Loucy (cell line): ENCODE measurements around the gene MIS18BP1.

Source experiments
- H2AFZ ChIP-seq: fragments of 200-600 bp; sonication (generic); 2 replicates; pipeline ENCODE4 v1.6.0; 2016; ENCODE audit warnings: antibody characterized with exemption, mild to moderate bottlenecking, low read length, moderate library complexity
- H3F3A ChIP-seq: fragments of 200-600 bp; 2 replicates; pipeline ENCODE4 v1.6.0; 2016; ENCODE audit warnings: antibody characterized with exemption, low read depth, mild to moderate bottlenecking
- H3K27me3 ChIP-seq: fragments of 200-600 bp; sonication (generic); 2 replicates; pipeline ENCODE4 v1.6.1; 2014; ENCODE audit warnings: low read length, mild to moderate bottlenecking; ENCODE audit not compliant: insufficient read depth, poor library complexity, severe bottlenecking
- H3K36me3 ChIP-seq: fragments of 200-600 bp; sonication (generic); 2 replicates; pipeline ENCODE4 v1.6.1; 2016; ENCODE audit warnings: low read length; ENCODE audit not compliant: insufficient read depth
- H3K4me1 ChIP-seq: fragments of 200-600 bp; sonication (generic); 2 replicates; pipeline ENCODE4 v1.5.1; 2014; ENCODE audit warnings: low read length, mild to moderate bottlenecking; ENCODE audit not compliant: insufficient read depth, poor library complexity, severe bottlenecking
- H3K4me2 ChIP-seq: fragments of 200-600 bp; sonication (generic); 2 replicates; pipeline ENCODE4 v1.6.0; 2014; ENCODE audit warnings: antibody characterized with exemption, low read length, low read depth, mild to moderate bottlenecking; ENCODE audit not compliant: poor library complexity, severe bottlenecking
- H3K4me3 ChIP-seq: fragments of 200-600 bp; sonication (generic); 2 replicates; pipeline ENCODE4 v1.5.1; 2014; ENCODE audit warnings: low read length, mild to moderate bottlenecking, mixed read lengths; ENCODE audit not compliant: poor library complexity, severe bottlenecking
- H3K79me2 ChIP-seq: fragments of 200-600 bp; sonication (generic); 2 replicates; pipeline ENCODE4 v1.6.1; 2014; ENCODE audit warnings: low read length; ENCODE audit not compliant: insufficient read depth
- H3K9ac ChIP-seq: fragments of 200-600 bp; sonication (generic); 2 replicates; pipeline ENCODE4 v1.6.0; 2014; ENCODE audit warnings: mild to moderate bottlenecking, low read depth, low read length, moderate library complexity; ENCODE audit not compliant: poor library complexity, severe bottlenecking
- H3K9me2 ChIP-seq: fragments of 200-600 bp; sonication (generic); replicated peaks from 2 replicates; pipeline ENCODE4 v1.6.1; 2016; ENCODE audit warnings: low read depth, low read length, mixed read lengths
- H3K9me3 ChIP-seq: fragments of 200-600 bp; sonication (generic); 2 replicates; pipeline ENCODE4 v1.6.1; 2014; ENCODE audit warnings: mild to moderate bottlenecking, antibody characterized with exemption, low read length, low read depth; ENCODE audit not compliant: insufficient read depth
- H4K20me1 ChIP-seq: fragments of 200-600 bp; sonication (generic); 2 replicates; pipeline ENCODE4 v1.6.0; 2014; ENCODE audit warnings: antibody characterized with exemption, low read length, mild to moderate bottlenecking; ENCODE audit not compliant: insufficient read depth, poor library complexity, severe bottlenecking
- CTCF ChIP-seq: fragments of 200-600 bp; sonication (generic); conservative IDR thresholded peaks from 2 replicates; pipeline ENCODE4 v1.5.1; 2014; ENCODE audit warnings: mild to moderate bottlenecking, antibody characterized with exemption, low read length
- EZH2phosphoT487 ChIP-seq: fragments of 200-600 bp; IDR thresholded peaks from 2 replicates; pipeline ENCODE4 v1.6.1; 2018; ENCODE audit warnings: antibody characterized with exemption, mild to moderate bottlenecking, moderate library complexity, borderline replicate concordance

The MIS18BP1 gene

GRCh38 chr14:45181329-45181728, 71.7 kb downstream of the MIS18BP1 start:
- Histone ChIP-seq H3F3A (no peaks in the 10 kb centered on the region), H2AFZ (no peak overlapping the region), H3K9me2 (no peaks in the 10 kb centered on the region), H3K79me2 (no peaks in the 10 kb centered on the region), H3K9ac (no peak overlapping the region), H3K36me3 (no peaks in the 10 kb centered on the region; the same call in 1 of the 2 replicates), H3K4me1 (no peaks in the 10 kb centered on the region), H3K27me3 (no peaks in the 10 kb centered on the region), H3K9me3 (no peaks in the 10 kb centered on the region), H3K4me3 (no peak overlapping the region), H4K20me1 (no peaks in the 10 kb centered on the region), H3K4me2 (no peak overlapping the region)
- TF ChIP-seq EZH2phosphoT487 (no peak), CTCF (no peak)

- H3K9ac ChIP-seq = no peak overlapping the region
- H2AFZ ChIP-seq = no peak overlapping the region
- H3K79me2 ChIP-seq = no peaks in the 10 kb centered on the region
- no peaks in the 10 kb centered on the region; the same call in 1 of the 2 replicates for H3K36me3 ChIP-seq
- TF ChIP-seq CTCF (no peak), EZH2phosphoT487 (no peak)
- H3F3A ChIP-seq = no peaks in the 10 kb centered on the region
- no peaks in the 10 kb centered on the region for H3K4me1 ChIP-seq
- H3K9me3 ChIP-seq = no peaks in the 10 kb centered on the region
- no peak overlapping the region for H3K4me3 ChIP-seq
- no peaks in the 10 kb centered on the region for H3K9me2 ChIP-seq
- no peak overlapping the region for H3K4me2 ChIP-seq
- H4K20me1 ChIP-seq = no peaks in the 10 kb centered on the region
- no peaks in the 10 kb centered on the region for H3K27me3 ChIP-seq
These were observed 75.9 kb downstream of the MIS18BP1 start for GRCh38 chr14:45177076-45177475.

GRCh38 chr14:45169906-45170305, 83.1 kb downstream of the MIS18BP1 start:
- Histone ChIP-seq H3K79me2 (no peaks in the 10 kb centered on the region), H3K36me3 (peaks cover 23% of the 10 kb centered on the region; the same call in 1 of the 2 replicates), H3K9ac (no peak overlapping the region), H3K4me3 (no peak overlapping the region), H3K27me3 (no peaks in the 10 kb centered on the region), H3K9me2 (no peaks in the 10 kb centered on the region), H2AFZ (no peak overlapping the region), H4K20me1 (no peaks in the 10 kb centered on the region), H3K4me1 (no peaks in the 10 kb centered on the region), H3F3A (no peaks in the 10 kb centered on the region), H3K4me2 (no peak overlapping the region), H3K9me3 (no peaks in the 10 kb centered on the region)
- no peak for TF ChIP-seq CTCF
